Activated CD4-positive, alpha-beta T cell treated with anti-CD3 and anti-CD28 coated beads, Interleukin-2, amount 50 U/mL, for 24 hours (primary cell): ENCODE results near the gene NUMA1.

ENCODE experiments used
- DNase-seq, 2 donors: peaks; one replicate each; pipeline ENCODE4 v3.0.0-alpha.2; 2020; ENCODE audit warnings: low read depth in 1 of 2, low spot score in 1 of 2

The NUMA1 gene

DNA sequence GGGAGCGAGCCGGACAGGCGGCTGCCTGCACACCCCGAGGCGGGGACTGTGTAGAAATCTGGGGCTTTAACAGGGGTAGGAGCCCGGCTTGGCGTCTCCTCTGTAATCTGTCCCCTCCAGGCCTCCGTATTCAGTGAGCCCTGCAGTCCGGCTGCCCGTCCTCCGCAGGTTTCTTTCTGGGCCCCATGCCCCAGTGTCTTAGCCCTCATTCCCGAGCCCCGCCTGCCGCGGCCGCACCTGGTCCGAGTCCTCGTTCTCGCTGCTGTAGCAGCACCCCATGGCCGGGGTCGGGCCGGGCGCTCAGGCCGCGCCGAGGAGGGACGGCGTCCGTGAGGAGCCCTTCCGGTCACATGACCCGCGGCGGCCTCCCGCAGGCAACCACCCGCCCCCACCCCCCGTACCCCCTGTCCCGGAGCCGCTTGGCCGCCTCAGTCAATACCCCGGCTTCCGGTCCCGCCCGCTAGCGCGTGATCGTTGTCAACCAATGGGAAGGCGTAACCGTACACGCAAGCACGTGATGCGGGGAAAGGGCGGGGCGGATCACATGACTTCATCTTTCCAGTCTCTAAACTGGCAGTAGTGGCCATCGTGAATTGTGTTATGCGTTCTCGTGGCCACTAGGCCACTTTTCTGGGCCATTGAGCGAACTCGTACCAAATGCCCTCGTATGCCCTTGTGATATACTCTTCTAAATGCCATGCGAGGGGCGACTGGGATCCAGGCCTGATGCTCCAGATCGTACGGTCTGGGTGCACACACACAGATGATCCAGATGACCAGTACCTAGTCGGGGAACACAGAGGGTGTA lies 22.8 kb upstream of the NUMA1 start, which contains the start of gene LAMTOR1:
LAMTOR1 (minus strand) TSS at position 352 of the 808 bp plus-strand sequence; CDS start at position 279, 73 bp downstream.
- DNase-seq: peak; percentile 92 to 98

DNA sequence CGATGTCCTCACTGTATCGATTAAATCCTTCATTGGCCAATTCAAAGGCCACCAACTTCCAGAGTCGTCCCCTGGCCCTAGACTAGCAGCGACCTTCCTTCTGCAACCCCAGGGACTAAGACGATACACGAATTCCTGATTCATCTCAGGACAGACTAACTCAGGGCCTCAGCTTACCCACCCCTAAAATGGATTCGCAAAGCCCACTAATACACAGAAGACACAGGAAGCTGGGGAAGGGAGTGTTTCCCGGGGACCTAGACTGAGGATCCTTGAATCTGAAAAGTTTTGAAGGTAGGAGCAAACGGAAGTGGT lies 22.2 kb upstream of the NUMA1 start:
- DNase-seq: no peak

DNA sequence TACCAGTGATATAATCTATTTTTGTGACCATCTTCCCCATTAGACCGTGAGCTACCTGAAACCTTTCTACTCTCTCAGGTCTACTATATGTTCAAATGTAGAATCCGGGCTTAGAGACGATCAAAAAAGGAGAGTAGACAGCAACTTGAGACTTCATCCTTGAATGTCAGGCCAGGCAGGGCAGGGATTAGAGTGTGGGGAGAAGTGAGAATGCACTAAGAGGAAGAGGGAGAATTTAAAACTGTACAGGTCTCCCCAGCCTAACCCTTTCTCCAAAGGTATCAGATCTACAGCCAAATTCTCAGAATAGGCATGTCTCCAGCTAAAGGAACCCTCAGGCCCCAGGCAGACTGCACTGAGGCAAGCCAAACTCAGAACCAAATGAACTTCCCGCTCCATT lies 21.8 kb upstream of the NUMA1 start:
- no peak for DNase-seq

GRCh38 chr11:72100462-72100861 lies 20.1 kb upstream of the NUMA1 start:
- no peak for DNase-seq

- DNase-seq: no peak
Measured at GRCh38 chr11:72100009-72100408, 19.7 kb upstream of the NUMA1 start.

GRCh38 chr11:72098741-72099140 lies 18.4 kb upstream of the NUMA1 start:
- DNase-seq: no peak

GRCh38 chr11:72091292-72091691 lies 10.9 kb upstream of the NUMA1 start:
- DNase-seq: peak; percentile 28 to 56

GRCh38 chr11:72088076-72088808 lies 7.9 kb upstream of the NUMA1 start:
- no peak for DNase-seq

DNA sequence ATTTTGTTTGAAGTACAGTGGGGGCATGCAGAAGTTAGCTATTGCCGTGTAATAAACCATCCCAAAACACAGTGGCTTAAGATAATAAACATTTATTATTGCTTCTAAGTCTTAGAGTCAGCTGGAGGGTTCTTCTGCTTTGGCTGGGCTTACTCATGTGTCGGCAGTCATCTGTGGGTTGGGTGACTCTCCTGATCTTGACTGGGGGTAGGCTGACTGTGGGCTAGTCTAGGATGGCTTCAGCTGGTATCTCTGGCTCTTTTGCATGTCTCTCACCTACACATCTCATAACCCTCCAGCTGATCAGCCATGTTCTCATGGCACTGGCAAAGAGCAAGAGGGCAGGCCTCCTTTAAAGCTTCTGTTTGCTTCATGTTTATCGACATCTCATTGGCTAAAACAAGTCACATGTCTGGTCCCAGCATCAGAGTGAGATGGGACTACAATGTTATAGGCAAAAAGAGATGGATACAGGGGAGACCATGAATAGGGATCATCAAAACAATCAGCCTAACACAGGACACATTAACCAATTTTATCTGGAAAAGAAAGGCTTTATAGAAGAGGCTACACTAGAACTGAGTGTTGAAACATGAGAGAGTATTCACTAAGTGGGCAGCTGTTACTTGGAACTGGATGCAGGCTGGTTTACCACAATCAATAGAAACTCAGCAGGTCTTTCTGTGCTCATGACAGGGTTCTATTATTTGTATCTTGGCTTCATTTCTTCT lies 5.4 kb upstream of the NUMA1 start:
- no peak for DNase-seq

DNA sequence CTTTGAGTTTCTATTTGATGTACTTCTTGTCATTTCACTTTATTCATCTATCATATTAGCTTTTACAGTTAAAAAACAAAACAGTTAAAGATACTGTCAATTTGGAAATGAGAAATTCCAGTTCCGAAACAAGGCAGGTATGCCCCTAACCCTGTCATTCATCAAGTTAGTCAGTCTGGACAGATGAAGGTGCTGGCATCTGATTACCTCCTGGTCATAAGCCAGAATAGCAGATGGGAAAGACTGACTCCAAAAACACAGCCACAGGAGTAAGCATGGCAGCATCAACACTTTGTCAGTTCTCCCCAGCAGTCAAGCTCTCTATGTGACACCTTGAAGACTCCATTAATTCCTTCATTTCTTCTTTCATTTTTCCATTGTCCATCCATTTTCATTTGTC lies 4.6 kb upstream of the NUMA1 start:
- DNase-seq: no peak

GRCh38 chr11:72084076-72084475 lies 3.7 kb upstream of the NUMA1 start:
- DNase-seq: no peak

GRCh38 chr11:72083414-72083813 lies 3.1 kb upstream of the NUMA1 start:
- DNase-seq: no peak

DNA sequence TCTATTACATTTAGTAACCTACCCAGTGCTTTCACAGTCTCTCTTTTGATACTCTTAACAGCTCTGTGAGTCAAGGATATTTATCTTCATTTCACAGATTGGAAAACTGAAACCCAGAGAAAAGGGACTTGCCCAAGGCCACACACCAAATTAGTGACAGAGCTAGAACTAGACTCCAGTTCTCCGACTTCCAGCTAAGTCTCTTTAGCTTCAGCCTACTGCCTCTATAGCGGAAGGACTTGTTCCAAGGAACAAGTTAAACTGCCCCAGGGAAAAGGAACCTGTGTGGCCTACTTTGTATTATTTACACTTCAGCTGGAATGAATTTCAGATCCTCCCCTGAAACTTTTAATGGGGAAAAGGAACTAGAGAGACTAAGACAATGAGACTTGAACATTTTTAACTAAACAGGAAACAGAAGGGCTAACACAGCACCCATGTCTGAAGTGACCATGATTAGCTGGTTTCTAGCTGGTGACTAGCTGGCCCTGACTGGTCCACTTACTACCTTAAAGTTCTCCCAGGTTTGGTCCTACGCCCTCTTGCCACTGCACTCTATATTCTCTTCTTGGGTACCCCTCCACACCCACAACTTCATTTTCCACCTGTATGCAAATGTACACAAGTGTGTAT lies 1.6 kb upstream of the NUMA1 start:
- no peak for DNase-seq

GRCh38 chr11:72081184-72081644 lies 872 bp upstream of the NUMA1 start:
- no peak for DNase-seq

GRCh38 chr11:72079819-72080325 lies 470 bp downstream of the NUMA1 start:
- DNase-seq: no peak

DNA sequence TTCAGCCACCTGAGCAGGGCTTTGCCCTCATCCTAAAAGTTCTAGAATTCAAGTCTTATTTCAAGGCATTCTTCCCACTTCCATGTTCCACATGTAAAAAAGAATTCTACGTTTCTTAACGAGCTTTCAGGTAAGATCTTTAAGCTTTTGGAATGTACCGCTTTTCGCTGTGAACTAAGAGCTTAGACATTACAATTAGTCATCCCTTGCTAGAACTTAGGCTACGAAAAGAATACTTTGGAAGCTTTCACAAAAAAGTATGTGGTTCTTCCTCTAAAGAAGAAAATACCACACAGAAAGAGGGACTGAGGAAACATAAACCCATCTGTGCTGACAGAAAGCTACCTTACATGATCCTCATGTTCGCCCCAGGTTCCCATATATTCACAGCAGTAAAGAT lies 1.9 kb downstream of the NUMA1 start:
- DNase-seq: no peak

GRCh38 chr11:72075756-72076155 lies 4.6 kb downstream of the NUMA1 start:
- DNase-seq: no peak

GRCh38 chr11:72075109-72075508 lies 5.2 kb downstream of the NUMA1 start:
- DNase-seq: no peak

GRCh38 chr11:72072348-72072747 lies 8.0 kb downstream of the NUMA1 start:
- DNase-seq: no peak

DNA sequence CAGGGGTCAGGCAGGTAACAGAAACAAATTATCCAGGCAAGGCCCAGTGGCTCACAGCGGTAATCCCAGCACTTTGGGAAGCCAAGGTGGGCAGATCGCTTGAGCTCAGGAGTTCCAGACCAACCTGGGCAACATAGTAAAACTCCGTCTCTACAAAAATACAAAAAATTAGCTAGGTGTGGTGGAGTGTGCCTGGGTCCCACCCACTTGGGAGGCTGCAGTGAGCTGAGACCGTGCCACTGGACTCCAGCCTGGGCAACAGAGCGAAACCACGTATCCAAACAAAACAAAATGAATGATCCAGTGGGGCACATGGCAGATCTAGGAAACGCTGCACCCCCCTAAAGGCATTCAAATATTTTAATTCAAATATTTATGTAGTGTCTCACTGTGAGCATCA lies 9.9 kb downstream of the NUMA1 start:
- no peak for DNase-seq

GRCh38 chr11:72069787-72070251 lies 10.5 kb downstream of the NUMA1 start:
- no peak for DNase-seq
